ENCODE results near the gene RADX.

The RADX gene

GRCh38 chrX:106702636-106703035, 90.9 kb downstream of the RADX start:
- Histone ChIP-seq H3K79me2 (ENCODE audit: control insufficient read depth, low read length) (no peaks in the 10 kb centered on the region), H3F3A (ENCODE audit: control insufficient read depth, insufficient read depth) (no peaks in the 10 kb centered on the region), H4K20me1 (ENCODE audit: control insufficient read depth, insufficient read depth, low read depth, low read length) (no peaks in the 10 kb centered on the region), H3K27ac (ENCODE audit: low read depth, low read length) (no peak overlapping the region), H3K9me3 (ENCODE audit: control insufficient read depth, insufficient read depth, low read length) (no peaks in the 10 kb centered on the region), H3K4me3 (ENCODE audit: low read length) (no peak overlapping the region), H3K4me2 (ENCODE audit: low read length) (no peak overlapping the region), H3K9me2 (replicated peaks; ENCODE audit: control insufficient read depth, low read length) (no peaks in the 10 kb centered on the region), H3K36me3 (ENCODE audit: control insufficient read depth, low read length) (no peaks in the 10 kb centered on the region), H3K27me3 (ENCODE audit: control insufficient read depth, low read length) (no peaks in the 10 kb centered on the region), H3K4me1 (ENCODE audit: control insufficient read depth, low read length) (no peaks in the 10 kb centered on the region)
- TF ChIP-seq CTCF (IDR thresholded peaks at IDR 0.05; ENCODE audit: low read depth, low read length, poor library complexity, severe bottlenecking) (no peak), EZH2phosphoT487 (IDR thresholded peaks at IDR 0.05; ENCODE audit: borderline replicate concordance, low read length) (no peak)

- no peaks in the 10 kb centered on the region for H4K20me1 ChIP-seq (ENCODE audit: control insufficient read depth, insufficient read depth, low read depth, low read length)
- H3K27me3 ChIP-seq (ENCODE audit: control insufficient read depth, low read length): no peaks in the 10 kb centered on the region
- H3K27ac ChIP-seq (ENCODE audit: low read depth, low read length): no peak overlapping the region
- H3K9me2 ChIP-seq (replicated peaks; ENCODE audit: control insufficient read depth, low read length): no peaks in the 10 kb centered on the region
- H3K36me3 ChIP-seq (ENCODE audit: control insufficient read depth, low read length): no peaks in the 10 kb centered on the region
- no peaks in the 10 kb centered on the region for H3K4me1 ChIP-seq (ENCODE audit: control insufficient read depth, low read length)
- H3K4me3 ChIP-seq (ENCODE audit: low read length): no peak overlapping the region
- no peaks in the 10 kb centered on the region for H3K9me3 ChIP-seq (ENCODE audit: control insufficient read depth, insufficient read depth, low read length)
- H3K4me2 ChIP-seq (ENCODE audit: low read length): no peak overlapping the region
- H3K79me2 ChIP-seq (ENCODE audit: control insufficient read depth, low read length): no peaks in the 10 kb centered on the region
- no peaks in the 10 kb centered on the region for H3F3A ChIP-seq (ENCODE audit: control insufficient read depth, insufficient read depth)
- TF ChIP-seq EZH2phosphoT487 (IDR thresholded peaks at IDR 0.05; ENCODE audit: borderline replicate concordance, low read length): no peak
- no peak for TF ChIP-seq CTCF (IDR thresholded peaks at IDR 0.05; ENCODE audit: low read depth, low read length, poor library complexity, severe bottlenecking)
These were observed 94.7 kb downstream of the RADX start for GRCh38 chrX:106706466-106706865.

GRCh38 chrX:106707771-106708454, 96.1 kb downstream of the RADX start:
- no peak overlapping the region for H3K4me2 ChIP-seq (ENCODE audit: low read length)
- H3K36me3 ChIP-seq (ENCODE audit: control insufficient read depth, low read length): no peaks in the 10 kb centered on the region
- no peaks in the 10 kb centered on the region for H3F3A ChIP-seq (ENCODE audit: control insufficient read depth, insufficient read depth)
- H4K20me1 ChIP-seq (ENCODE audit: control insufficient read depth, insufficient read depth, low read depth, low read length): no peaks in the 10 kb centered on the region
- no peaks in the 10 kb centered on the region for H3K27me3 ChIP-seq (ENCODE audit: control insufficient read depth, low read length)
- no peaks in the 10 kb centered on the region for H3K9me3 ChIP-seq (ENCODE audit: control insufficient read depth, insufficient read depth, low read length)
- no peaks in the 10 kb centered on the region for H3K4me1 ChIP-seq (ENCODE audit: control insufficient read depth, low read length)
- no peaks in the 10 kb centered on the region for H3K79me2 ChIP-seq (ENCODE audit: control insufficient read depth, low read length)
- no peak overlapping the region for H3K4me3 ChIP-seq (ENCODE audit: low read length)
- no peak overlapping the region for H3K27ac ChIP-seq (ENCODE audit: low read depth, low read length)
- TF ChIP-seq EZH2phosphoT487 (IDR thresholded peaks at IDR 0.05; ENCODE audit: borderline replicate concordance, low read length): no peak
- no peaks in the 10 kb centered on the region for H3K9me2 ChIP-seq (replicated peaks; ENCODE audit: control insufficient read depth, low read length)

GRCh38 chrX:106710771-106711170, 99.0 kb downstream of the RADX start:
- no peak overlapping the region for H3K4me3 ChIP-seq (ENCODE audit: low read length)
- no peaks in the 10 kb centered on the region for H3K4me1 ChIP-seq (ENCODE audit: control insufficient read depth, low read length)
- H3K4me2 ChIP-seq (ENCODE audit: low read length): no peak overlapping the region
- H3K9me3 ChIP-seq (ENCODE audit: control insufficient read depth, insufficient read depth, low read length): no peaks in the 10 kb centered on the region
- no peaks in the 10 kb centered on the region for H3K9me2 ChIP-seq (replicated peaks; ENCODE audit: control insufficient read depth, low read length)
- TF ChIP-seq EZH2phosphoT487 (IDR thresholded peaks at IDR 0.05; ENCODE audit: borderline replicate concordance, low read length) (no peak), CTCF (IDR thresholded peaks at IDR 0.05; ENCODE audit: low read depth, low read length, poor library complexity, severe bottlenecking) (no peak)
- H3K27me3 ChIP-seq (ENCODE audit: control insufficient read depth, low read length): no peaks in the 10 kb centered on the region
- H3K79me2 ChIP-seq (ENCODE audit: control insufficient read depth, low read length): no peaks in the 10 kb centered on the region
- no peak overlapping the region for H3K27ac ChIP-seq (ENCODE audit: low read depth, low read length)
- H3F3A ChIP-seq (ENCODE audit: control insufficient read depth, insufficient read depth): no peaks in the 10 kb centered on the region
- H4K20me1 ChIP-seq (ENCODE audit: control insufficient read depth, insufficient read depth, low read depth, low read length): no peaks in the 10 kb centered on the region
- H3K36me3 ChIP-seq (ENCODE audit: control insufficient read depth, low read length): no peaks in the 10 kb centered on the region
